Midbrain (tissue), 1 donor: Measurements from ENCODE around the gene HCRT.

Experiments used
- DNase-seq: peaks from one replicate; lab custom pipeline; 2025; lab: John Stamatoyannopoulos, UW

The HCRT gene

DNA sequence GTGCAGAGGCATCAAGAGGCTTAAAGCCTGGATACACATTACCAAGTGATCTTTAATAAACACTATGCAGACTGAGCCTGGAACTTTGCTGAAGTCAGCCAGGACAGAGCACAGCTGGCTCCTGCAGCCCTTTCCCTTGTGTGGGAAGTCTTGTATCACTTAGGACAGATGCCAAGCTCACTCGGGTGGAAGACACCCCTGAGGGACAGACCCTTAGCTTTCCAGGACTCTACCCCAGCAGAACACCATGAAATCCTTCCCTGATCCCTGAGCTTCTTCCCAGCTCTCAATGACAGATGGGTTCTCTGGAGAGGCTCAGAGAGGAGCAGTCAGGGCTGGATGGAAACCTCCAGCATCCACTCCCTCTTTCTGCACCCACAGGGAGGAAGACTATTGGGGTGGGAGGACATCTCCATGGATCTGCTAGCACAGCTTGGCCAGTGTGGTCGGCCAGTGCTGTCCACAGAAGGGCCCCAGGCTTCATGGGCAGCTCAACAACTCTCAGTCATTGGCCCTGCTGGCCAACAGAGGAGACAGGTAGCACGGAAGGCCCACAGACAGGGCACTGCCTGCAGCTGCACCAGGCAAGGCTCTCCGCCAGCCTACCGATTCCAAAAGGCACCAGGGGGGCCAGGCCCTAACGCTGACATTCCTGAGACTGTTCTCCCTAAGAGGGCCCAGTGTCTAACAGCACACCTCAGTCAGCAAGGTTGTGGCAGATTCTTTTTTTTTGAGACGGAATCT is 46.3 kb downstream of the HCRT start:
- no peak for DNase-seq

DNA sequence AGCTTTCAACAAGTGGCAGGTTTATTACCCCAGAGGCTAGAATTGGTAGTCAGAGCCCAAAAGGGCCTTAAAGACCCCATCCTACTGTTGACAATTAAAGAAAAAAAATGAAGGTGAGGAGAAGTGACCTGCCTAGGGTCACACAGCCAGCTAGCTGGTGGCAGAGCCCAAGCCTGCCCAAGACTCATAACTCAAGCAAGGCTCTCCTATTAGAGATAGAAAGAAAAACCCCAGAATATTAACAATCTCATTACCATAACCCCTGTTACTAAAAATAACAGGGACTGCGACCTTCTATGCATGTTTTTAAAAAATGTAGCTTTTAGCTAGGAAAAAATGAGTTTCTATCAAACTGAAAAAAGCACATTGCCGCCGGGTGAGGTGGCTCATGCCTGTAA is 48.6 kb downstream of the HCRT start:
- DNase-seq: no peak

DNA sequence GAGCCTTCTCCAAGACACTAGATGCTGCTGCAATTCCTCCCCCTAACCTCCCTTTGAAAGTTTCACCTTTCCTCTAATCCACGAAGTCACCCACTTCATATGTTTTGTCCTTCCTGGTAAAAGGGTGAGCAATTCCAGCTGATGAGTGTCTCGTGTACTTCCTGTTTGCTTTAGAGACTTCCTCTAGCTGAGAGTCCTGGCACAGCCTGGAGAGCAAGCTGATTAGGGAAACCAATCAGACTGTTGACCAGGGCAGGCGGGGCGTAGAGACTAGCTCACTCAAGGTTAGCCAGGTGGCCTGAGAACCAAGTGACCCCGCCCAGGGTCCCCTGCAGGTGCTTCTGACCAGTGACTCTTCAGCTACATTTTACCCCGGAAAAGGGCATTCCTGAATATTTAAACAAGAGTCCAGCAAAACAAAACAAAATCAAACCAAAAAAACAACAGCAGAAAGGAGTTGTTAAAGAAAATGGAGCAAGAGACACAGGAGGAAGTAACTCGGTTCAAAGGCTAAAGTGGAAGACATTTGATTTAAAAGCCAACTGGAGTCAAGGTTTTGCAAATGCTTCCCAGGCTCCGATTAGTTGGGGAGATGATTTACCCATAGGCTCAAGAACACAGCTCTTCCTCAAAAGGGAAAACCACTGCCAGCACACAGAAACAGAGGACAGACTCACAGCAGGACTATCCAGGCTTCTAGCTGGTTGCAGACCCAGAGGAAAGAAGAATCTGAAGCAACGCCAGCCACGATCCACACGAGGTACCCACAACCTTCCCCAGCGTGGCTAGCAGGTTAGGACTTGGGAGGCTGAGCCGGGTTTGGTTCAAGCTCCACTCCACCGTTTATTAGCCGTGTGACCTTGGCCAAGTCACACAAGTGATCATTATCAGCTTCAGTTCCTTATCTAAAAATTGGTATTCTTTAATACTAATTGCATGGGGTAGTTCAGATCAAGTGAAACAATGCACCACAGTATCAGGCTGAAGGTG is 49.3 kb downstream of the HCRT start:
- DNase-seq: no peak

DNA sequence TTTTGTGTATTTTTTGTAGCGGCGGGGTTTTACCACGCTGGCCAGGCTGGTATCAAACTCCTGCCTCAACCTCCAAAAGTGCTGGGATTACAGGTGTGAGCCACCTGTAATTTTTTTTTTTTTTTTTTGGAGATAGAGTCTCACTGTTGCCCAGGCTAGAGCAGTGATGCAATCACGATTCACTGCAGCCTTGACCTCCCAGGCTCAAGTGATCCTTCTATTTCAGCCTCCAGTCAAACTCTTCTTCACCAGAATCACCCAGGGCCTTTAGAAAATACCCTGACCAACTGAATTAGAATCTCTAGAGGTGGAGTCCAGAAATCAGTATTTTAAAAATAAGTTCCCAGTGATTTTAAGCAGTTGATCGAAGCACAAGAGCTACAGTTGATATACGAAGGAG is 50.1 kb downstream of the HCRT start:
- no peak for DNase-seq
